SK-N-SH treated with all-trans-retinoic acid at 6 μM for 48 hours (cell line): ENCODE results near the gene SLC9A2.

Experiments
- OSR1 ChIP-seq: fragments of 250-450 bp; sonication (Bioruptor Pico); IDR thresholded peaks from 2 replicates; pipeline ENCODE4 v1.8.0; 2022; ENCODE audit warnings: moderate library complexity, mild to moderate bottlenecking, inconsistent platforms
- TSHZ2 ChIP-seq: fragments of 250-450 bp; sonication (Bioruptor Pico); IDR thresholded peaks from 2 replicates; pipeline ENCODE4 v1.5.0; 2020; ENCODE audit warnings: mild to moderate bottlenecking, moderate library complexity
- ZFP30 ChIP-seq: fragments of 450-650 bp; formaldehyde crosslinking; IDR thresholded peaks from 2 replicates; pipeline ENCODE4 v1.5.0; 2022; ENCODE audit warnings: mild to moderate bottlenecking, moderate library complexity
- ZNF70 ChIP-seq: fragments of 450-650 bp; formaldehyde crosslinking; IDR thresholded peaks from 2 replicates; pipeline ENCODE4 v1.5.0; 2020; ENCODE audit warnings: mild to moderate bottlenecking, moderate library complexity

DNA sequence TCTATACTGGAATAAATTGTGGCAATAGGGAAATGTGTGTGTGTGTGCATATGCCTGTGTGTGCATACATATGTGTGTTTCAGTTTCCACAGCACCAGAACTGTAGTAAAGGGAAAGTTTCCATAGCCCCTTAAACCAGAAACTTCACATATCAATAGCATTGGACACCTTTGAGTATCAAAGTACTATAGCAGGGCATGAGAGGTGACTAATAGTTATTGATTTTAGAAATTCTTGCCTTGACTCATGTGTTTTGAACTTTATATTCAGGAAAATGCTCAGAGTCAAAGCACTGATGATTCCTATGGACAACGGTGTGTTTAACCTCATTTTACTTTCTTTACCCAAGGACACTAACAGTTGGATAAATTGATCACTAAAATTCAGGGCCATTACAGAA, 50.0 kb downstream of the SLC9A2 start:
- TF ChIP-seq TSHZ2 (CRISPR knock-in tag) (no peak), ZNF70 (no peak), OSR1 (CRISPR knock-in tag) (no peak), ZFP30 (CRISPR knock-in tag) (no peak)
